Dendritic cell treated with granulocyte-macrophage colony-stimulating factor and Interleukin-4, amounts not matched to agents 40 ng/mL and 50 ng/mL, for 4 days (primary cell): ENCODE results near the gene GNPAT.
A peak's percentile ranks its signal among the peaks of the same experiment; 100 is the strongest.

Experiments used
- H3K27ac Mint-ChIP-seq: one replicate; pipeline ENCODE4 v1.8.0; 2022; ENCODE audit warnings: mild to moderate bottlenecking, mixed read lengths
- H3K27me3 Mint-ChIP-seq: one replicate; pipeline ENCODE4 v1.8.0; 2022; ENCODE audit warnings: mild to moderate bottlenecking, mixed read lengths
- H3K36me3 Mint-ChIP-seq: one replicate; pipeline ENCODE4 v1.8.0; 2022; ENCODE audit warnings: low read depth, mixed read lengths
- H3K4me1 Mint-ChIP-seq: one replicate; pipeline ENCODE4 v1.8.0; 2022; ENCODE audit warnings: low read depth, mixed read lengths
- H3K4me3 Mint-ChIP-seq: one replicate; pipeline ENCODE4 v1.8.0; 2022; ENCODE audit warnings: mild to moderate bottlenecking, moderate library complexity, mixed read lengths
- H3K9me3 Mint-ChIP-seq: one replicate; pipeline ENCODE4 v1.8.0; 2022; ENCODE audit warnings: mixed read lengths
- intact Hi-C: fragments of 100-400 bp; cut with micrococcal nuclease; formaldehyde crosslinking; loops from one replicate; pipeline ENCODE4 v1.15.0; 2022

The GNPAT gene

DNA sequence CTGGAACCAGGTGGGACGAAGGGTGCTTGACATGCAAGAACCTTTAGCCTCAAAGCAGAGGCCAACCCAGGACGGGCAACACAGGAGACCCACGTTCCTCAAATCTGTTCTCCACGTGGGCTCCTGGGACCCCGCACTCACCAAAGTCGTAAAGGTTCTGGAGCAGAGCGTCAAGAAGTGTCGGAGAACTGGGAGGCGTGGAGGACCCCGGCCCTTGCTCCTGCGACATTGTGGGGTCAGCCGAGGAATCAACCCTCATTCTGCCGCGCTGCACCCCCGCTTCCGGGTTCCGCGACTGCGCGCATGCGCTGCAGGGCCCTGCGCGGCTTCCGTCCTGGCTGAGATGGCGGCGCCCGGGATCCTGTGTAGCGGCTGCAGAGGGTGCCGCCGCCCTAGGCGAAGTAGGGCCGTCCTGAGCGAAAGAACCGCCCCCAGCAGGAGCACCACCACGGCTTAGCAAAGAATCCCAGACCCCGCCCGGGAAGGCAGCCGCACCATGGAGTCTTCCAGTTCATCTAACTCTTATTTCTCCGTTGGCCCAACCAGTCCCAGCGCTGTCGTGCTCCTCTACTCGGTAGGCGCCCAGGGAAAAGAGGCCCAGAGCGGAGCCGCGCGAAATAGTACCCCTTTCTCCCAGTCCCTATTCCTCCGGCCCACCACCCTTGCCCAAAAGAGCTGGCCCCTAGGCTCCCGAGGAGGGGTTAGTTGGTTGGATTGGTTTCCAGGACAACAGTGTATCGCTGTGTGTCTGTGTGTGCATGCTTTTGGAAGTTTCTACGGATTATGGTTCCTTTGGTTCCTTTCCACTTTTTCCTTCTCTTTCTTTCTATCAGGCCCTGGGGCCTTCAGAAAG, at the start of gene GNPAT:
TSS of gene GNPAT (plus strand) at position 330 of the 853 bp plus-strand sequence. CDS start at position 497, 167 bp downstream.
- Mint-ChIP-seq H3K9me3 (no peaks in the 10 kb centered on the region), H3K36me3 (peaks cover 57% of the 10 kb centered on the region), H3K27me3 (no peaks in the 10 kb centered on the region), H3K4me1 (peaks cover 62% of the 10 kb centered on the region), H3K27ac (peak within 1 kb of the TSS; percentile 96), H3K4me3 (peak within 1 kb of the TSS; percentile 98)
- intact Hi-C loops, result loop anchor here (2.0 to 5.0 kb wide), 2 partner anchors 96 to 262 kb away; partner anchors contain the start of genes ARV1, EXOC8, SPRTN and TTC13

DNA sequence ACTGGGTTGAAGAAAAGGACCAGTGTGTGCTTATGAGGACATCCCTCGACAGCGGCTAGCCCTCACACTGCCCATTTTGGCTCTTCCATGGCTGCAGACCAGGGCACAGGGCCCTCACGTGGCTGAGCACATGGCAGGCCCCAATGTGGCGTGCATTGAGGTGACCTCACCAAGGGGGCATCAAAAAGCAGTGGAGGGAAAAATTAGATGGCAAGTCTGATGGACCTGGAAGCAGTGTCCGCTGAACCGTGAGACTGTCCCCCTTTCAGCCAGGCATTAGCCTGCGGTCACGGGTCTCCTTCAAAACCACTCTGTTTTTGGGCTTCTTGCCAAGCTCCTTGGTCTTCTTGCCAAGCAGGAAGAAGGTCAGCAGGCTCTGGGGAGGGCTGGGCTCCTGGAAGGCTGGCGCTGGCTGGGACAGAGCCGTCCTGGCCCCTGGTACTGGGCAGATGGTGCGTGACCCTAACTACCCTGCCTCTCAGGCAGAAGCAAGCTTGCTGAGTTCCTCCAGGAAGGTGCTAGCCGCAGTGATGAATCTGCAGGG, 48.3 kb upstream of the GNPAT start:
- H3K36me3 Mint-ChIP-seq, result no peaks in the 10 kb centered on the region
- H3K27ac Mint-ChIP-seq, result no peak overlapping the region
- intact Hi-C loops, result no loop called here
- no peaks in the 10 kb centered on the region for H3K4me1 Mint-ChIP-seq
- H3K4me3 Mint-ChIP-seq, result no peak overlapping the region
- H3K9me3 Mint-ChIP-seq, result no peaks in the 10 kb centered on the region
- H3K27me3 Mint-ChIP-seq, result peaks cover 22% of the 10 kb centered on the region

DNA sequence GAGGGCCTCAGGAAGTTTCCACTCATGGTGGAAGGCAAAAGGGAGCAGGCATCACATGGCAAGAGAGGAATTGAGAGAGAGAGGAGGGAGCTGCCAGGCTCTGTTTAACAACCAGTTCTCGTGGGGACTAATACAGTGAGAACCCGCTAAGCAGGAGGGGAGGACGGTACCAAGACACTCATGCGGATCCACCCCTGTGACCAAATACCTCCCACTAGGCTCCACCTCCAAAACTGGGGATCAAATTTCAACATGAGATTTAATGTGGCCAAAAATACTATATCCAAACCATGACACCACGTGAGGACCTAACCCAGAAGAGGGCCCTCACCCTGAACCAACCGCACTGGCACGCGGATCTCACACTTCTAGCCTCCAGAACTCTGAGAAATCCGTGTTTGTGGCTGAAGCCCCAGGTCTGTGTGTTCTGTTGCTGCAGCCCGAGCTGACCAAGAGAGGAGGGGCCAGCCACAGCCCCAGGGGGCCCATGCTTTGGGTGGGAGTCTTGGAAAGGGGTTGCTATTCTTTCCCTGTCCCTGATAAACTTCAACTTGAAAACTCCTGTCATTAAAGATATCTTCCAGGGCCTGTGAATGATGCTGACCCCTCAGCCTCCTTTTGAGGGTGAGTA, 47.2 kb upstream of the GNPAT start:
- H3K36me3 Mint-ChIP-seq, result no peaks in the 10 kb centered on the region

DNA sequence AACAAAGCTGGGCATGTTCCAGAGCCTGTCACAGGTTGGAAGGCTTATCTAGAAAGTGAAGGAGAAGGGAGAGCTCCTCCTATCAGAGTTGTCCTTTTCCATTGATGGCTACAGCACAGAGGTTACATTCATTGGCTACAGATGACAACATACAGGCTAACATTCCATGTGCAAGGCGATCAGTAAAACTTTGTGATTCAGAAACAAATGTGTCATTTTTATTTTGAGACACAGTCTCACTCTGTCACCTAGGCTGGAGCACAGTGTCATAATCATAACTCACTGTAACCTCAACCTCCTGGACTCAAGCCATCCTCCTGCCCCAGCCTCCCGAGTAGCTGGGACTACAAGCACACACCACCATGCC, 46.6 kb upstream of the GNPAT start:
- H3K27me3 Mint-ChIP-seq, result peaks cover 15% of the 10 kb centered on the region
- H3K36me3 Mint-ChIP-seq, result no peaks in the 10 kb centered on the region
- H3K4me3 Mint-ChIP-seq, result no peak overlapping the region
- intact Hi-C loops, result no loop called here
- no peaks in the 10 kb centered on the region for H3K9me3 Mint-ChIP-seq
- H3K27ac Mint-ChIP-seq, result no peak overlapping the region
- H3K4me1 Mint-ChIP-seq, result no peaks in the 10 kb centered on the region

More for the DNA sequence above, 47.2 kb upstream of the GNPAT start:
- no peaks in the 10 kb centered on the region for H3K4me1 Mint-ChIP-seq
- H3K4me3 Mint-ChIP-seq, result no peak overlapping the region
- no peak overlapping the region for H3K27ac Mint-ChIP-seq
- intact Hi-C loops, result no loop called here
- no peaks in the 10 kb centered on the region for H3K9me3 Mint-ChIP-seq
- H3K27me3 Mint-ChIP-seq, result peaks cover 12% of the 10 kb centered on the region

- intact Hi-C loops, result no loop called here
- Mint-ChIP-seq H3K27ac (no peak overlapping the region), H3K36me3 (no peaks in the 10 kb centered on the region), H3K4me1 (no peaks in the 10 kb centered on the region), H3K4me3 (no peak overlapping the region), H3K9me3 (no peaks in the 10 kb centered on the region), H3K27me3 (peaks cover 15% of the 10 kb centered on the region)
These were observed 46.0 kb upstream of the GNPAT start for GRCh38 chr1:231194843-231195516.

- Mint-ChIP-seq H3K27ac (no peak overlapping the region), H3K36me3 (no peaks in the 10 kb centered on the region), H3K27me3 (peaks cover 20% of the 10 kb centered on the region), H3K4me1 (no peaks in the 10 kb centered on the region), H3K4me3 (no peak overlapping the region), H3K9me3 (no peaks in the 10 kb centered on the region)
- intact Hi-C loops, result no loop called here
These were observed 44.7 kb upstream of the GNPAT start for GRCh38 chr1:231196307-231196706.

DNA sequence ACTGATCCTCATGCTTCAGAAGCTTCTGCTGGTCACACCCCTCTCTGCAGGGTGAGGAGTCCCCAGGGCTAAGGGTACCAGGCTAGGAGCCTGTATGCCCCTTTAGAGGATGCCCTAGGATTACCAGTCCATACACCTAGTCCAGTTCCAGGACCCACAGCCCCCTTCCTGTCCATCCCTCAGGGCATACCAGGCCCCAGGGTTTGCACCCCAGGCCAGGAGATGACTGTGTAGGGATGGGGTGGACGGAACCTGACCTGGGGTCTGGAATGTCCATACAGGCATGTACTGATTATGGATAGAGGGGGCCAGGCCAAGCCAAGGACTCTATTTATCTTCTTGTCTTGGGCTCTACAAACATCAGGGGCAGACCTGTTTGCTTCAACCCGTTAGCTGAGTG, 44.3 kb upstream of the GNPAT start:
- intact Hi-C loops, result no loop called here
- H3K36me3 Mint-ChIP-seq, result no peaks in the 10 kb centered on the region

GRCh38 chr1:231199868-231200267, 41.1 kb upstream of the GNPAT start:
- H3K4me1 Mint-ChIP-seq, result no peaks in the 10 kb centered on the region
- H3K36me3 Mint-ChIP-seq, result no peaks in the 10 kb centered on the region
- intact Hi-C loops, result no loop called here
- peaks cover 39% of the 10 kb centered on the region for H3K27me3 Mint-ChIP-seq
- no peak overlapping the region for H3K27ac Mint-ChIP-seq
- H3K4me3 Mint-ChIP-seq, result no peak overlapping the region
- H3K9me3 Mint-ChIP-seq, result no peaks in the 10 kb centered on the region

More for the DNA sequence above, 44.3 kb upstream of the GNPAT start:
- Mint-ChIP-seq H3K4me3 (no peak overlapping the region), H3K27me3 (peaks cover 23% of the 10 kb centered on the region), H3K27ac (no peak overlapping the region), H3K9me3 (no peaks in the 10 kb centered on the region), H3K4me1 (no peaks in the 10 kb centered on the region)

GRCh38 chr1:231200388-231201031, 40.5 kb upstream of the GNPAT start:
- no peak overlapping the region for H3K4me3 Mint-ChIP-seq
- peaks cover 40% of the 10 kb centered on the region for H3K27me3 Mint-ChIP-seq
- no peak overlapping the region for H3K27ac Mint-ChIP-seq
- H3K4me1 Mint-ChIP-seq, result no peaks in the 10 kb centered on the region
- intact Hi-C loops, result no loop called here
- H3K36me3 Mint-ChIP-seq, result no peaks in the 10 kb centered on the region
- no peaks in the 10 kb centered on the region for H3K9me3 Mint-ChIP-seq

DNA sequence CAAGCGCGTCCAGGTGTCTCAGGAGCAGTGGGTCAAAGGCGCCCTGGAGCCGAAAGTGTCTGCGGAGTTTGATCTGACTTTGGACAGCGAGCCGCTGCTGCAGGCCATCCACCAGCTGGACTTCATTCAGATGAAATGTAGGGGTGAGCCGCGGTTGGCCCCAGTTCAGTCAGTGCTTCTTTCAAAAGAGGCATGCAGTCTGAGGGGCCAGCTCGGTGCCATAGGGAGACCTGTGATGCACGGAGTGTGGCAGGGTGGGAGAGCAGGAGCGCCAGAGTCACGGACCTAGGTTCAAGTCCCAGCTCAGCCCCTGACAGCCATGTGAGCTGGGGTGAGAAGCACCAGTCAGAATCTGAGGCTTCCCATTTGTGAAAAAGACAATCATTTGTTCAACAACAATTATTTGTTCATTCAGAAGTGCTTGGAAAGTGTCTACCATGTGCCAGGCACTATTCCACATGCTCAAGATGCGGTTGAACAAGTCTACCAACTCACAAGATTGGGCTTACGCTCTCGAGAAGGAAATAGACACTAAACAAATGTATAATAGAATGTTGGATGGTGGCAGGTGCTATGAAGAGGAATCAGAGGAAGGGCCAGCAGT, 39.5 kb upstream of the GNPAT start:
- Mint-ChIP-seq H3K4me3 (no peak overlapping the region), H3K36me3 (no peaks in the 10 kb centered on the region), H3K4me1 (no peaks in the 10 kb centered on the region), H3K9me3 (no peaks in the 10 kb centered on the region), H3K27ac (no peak overlapping the region), H3K27me3 (peaks cover 40% of the 10 kb centered on the region)
- intact Hi-C loops, result no loop called here

DNA sequence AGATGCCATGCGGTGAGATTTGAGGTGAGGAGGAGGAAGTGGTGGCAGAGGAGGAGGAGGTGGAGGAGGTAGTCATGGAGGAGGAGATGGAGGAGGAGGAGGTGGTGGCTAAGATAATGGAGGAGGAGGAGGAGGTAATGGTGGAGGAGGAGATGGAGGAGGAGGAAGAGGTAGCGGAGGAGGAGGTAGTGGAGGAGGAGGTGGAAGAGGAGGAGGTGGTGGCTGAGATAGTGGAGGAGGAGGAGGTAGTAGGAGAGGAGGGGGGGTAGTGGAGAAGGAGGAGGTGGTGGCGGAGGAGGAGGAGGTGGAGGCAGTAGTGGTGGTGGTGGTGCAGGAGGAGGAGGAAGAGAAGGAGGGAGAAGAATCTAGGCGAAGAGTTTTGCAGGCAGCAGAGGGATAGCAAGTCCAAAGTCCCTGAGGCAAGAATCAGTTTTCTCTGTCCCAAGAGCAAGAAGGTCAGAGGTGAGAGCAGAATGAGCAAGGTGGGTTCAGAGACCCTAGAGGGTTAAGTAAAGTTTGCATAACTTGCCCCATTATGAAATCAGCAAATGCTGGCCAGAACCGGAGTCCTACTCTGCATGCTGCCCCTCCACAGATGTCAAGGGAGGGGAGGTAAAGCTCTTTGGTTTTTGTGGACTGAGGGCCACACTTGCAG, 38.9 kb upstream of the GNPAT start:
- Mint-ChIP-seq H3K27ac (no peak overlapping the region), H3K9me3 (no peaks in the 10 kb centered on the region), H3K27me3 (peaks cover 41% of the 10 kb centered on the region), H3K36me3 (no peaks in the 10 kb centered on the region), H3K4me3 (no peak overlapping the region), H3K4me1 (no peaks in the 10 kb centered on the region)
- intact Hi-C loops, result no loop called here

- Mint-ChIP-seq H3K36me3 (no peaks in the 10 kb centered on the region), H3K27ac (no peak overlapping the region), H3K4me3 (no peak overlapping the region), H3K9me3 (no peaks in the 10 kb centered on the region), H3K27me3 (peaks cover 40% of the 10 kb centered on the region), H3K4me1 (no peaks in the 10 kb centered on the region)
- intact Hi-C loops, result no loop called here
These were observed 37.6 kb upstream of the GNPAT start for GRCh38 chr1:231203259-231204057.
